Body of pancreas (tissue), 4 donors: ENCODE data around the gene NPTXR. TPM values are rescaled to one million over a fixed set of nuclear protein-coding genes. Genes with fewer than 3 reads are reported as not detected.

Source experiments
- ATAC-seq: fragments of 150-250 bp; one replicate; pipeline ENCODE4 v1.9.1; 2016
- DNase-seq, 4 donors: peaks; one replicate each; pipeline ENCODE4 v3.0.0-alpha.2; 2019
- H3K27ac ChIP-seq, 4 donors: fragments of 200-600 bp; sonication (generic); 1 replicate in 3 of 4; 2 replicates in 1 of 4; pipeline versions ENCODE4 v1.5.1 to v1.6.1; 2016 to 2019; ENCODE audit warnings: mild to moderate bottlenecking in 1 of 4, mixed read lengths in 1 of 4, moderate library complexity in 1 of 4
- H3K27me3 ChIP-seq, 2 donors: fragments of 200-600 bp; sonication (generic); one replicate each; pipeline ENCODE4 v1.6.0; 2016; ENCODE audit warnings: mild to moderate bottlenecking in 1 of 2
- H3K36me3 ChIP-seq, 2 donors: fragments of 200-600 bp; sonication (generic); replicated peaks in 1 of 2; 2 replicates each; pipeline ENCODE4 v1.5.1; 2016; ENCODE audit warnings: low read depth in 2 of 2; ENCODE audit not compliant: insufficient read depth in 1 of 2
- H3K4me1 ChIP-seq: fragments of 200-600 bp; sonication (generic); one replicate; pipeline ENCODE4 v1.6.0; 2016
- H3K4me3 ChIP-seq, 2 donors: fragments of 200-600 bp; sonication (generic); 1 replicate in 1 of 2; 2 replicates in 1 of 2; pipeline ENCODE4 v1.5.1; 2016 to 2019
- H3K9me3 ChIP-seq, 3 donors: fragments of 200-600 bp; sonication (generic); 1 replicate in 2 of 3; 2 replicates in 1 of 3; pipeline ENCODE4 v1.5.1; 2016
- POLR2A ChIP-seq, 3 donors: fragments of 450-650 bp; IDR thresholded peaks; one replicate each; pipeline ENCODE4 v1.6.1; 2016; ENCODE audit warnings: antibody characterized with exemption in 3 of 3, mild to moderate bottlenecking in 2 of 3
- WGBS, 2 donors: methylation state at CpG; one replicate each; pipeline ENCODE4 v1.1.5; 2017; 5-methylcytosine and 5-hydroxymethylcytosine counted together
- intact Hi-C: fragments of 100-400 bp; cut with DNase I; formaldehyde crosslinking; loops from one replicate; pipeline ENCODE4 v1.15.1; 2023
- total RNA-seq, 2 donors: library from RNA; depleted of rRNA; stranded (reverse); fragments of >200 nt; gene quantifications; one replicate each; pipeline ENCODE4 v1.1.0, GENCODE V29; 2016
- TF ChIP-seq, protein P1 (sequence below), 7 experiments: fragments of 450-650 bp in 4 of 7; fragments of 200-600 bp in 3 of 7; sonication (generic) in 3 of 7; IDR thresholded peaks; one replicate each; pipeline ENCODE4 v1.5.1; 2016 to 2019; ENCODE audit warnings: antibody characterized with exemption in 7 of 7

Gene NPTXR
- total RNA-seq, 2 donors from 2014 or later = 6.0 to 10.5 TPM

- no peaks in the 10 kb centered on the region for H3K36me3 ChIP-seq
- H3K4me1 ChIP-seq = no peaks in the 10 kb centered on the region
- intact Hi-C loops = no loop called here
- ATAC-seq (no peak), DNase-seq (no peak)
- no peaks in the 10 kb centered on the region for H3K27me3 ChIP-seq
- TF ChIP-seq, protein P1, sequence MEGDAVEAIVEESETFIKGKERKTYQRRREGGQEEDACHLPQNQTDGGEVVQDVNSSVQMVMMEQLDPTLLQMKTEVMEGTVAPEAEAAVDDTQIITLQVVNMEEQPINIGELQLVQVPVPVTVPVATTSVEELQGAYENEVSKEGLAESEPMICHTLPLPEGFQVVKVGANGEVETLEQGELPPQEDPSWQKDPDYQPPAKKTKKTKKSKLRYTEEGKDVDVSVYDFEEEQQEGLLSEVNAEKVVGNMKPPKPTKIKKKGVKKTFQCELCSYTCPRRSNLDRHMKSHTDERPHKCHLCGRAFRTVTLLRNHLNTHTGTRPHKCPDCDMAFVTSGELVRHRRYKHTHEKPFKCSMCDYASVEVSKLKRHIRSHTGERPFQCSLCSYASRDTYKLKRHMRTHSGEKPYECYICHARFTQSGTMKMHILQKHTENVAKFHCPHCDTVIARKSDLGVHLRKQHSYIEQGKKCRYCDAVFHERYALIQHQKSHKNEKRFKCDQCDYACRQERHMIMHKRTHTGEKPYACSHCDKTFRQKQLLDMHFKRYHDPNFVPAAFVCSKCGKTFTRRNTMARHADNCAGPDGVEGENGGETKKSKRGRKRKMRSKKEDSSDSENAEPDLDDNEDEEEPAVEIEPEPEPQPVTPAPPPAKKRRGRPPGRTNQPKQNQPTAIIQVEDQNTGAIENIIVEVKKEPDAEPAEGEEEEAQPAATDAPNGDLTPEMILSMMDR (IDR thresholded peaks at IDR 0.05) = no peak
- no peak for TF ChIP-seq POLR2A (IDR thresholded peaks at IDR 0.05)
- 92 to 93% methylated on average over 4 of the region's 4 CpGs for WGBS, 2 donors
- H3K27ac ChIP-seq = no peak overlapping the region
- H3K9me3 ChIP-seq = no peaks in the 10 kb centered on the region
- H3K4me3 ChIP-seq = no peak overlapping the region
Observed at GRCh38 chr22:38829485-38829884, 14.3 kb downstream of the NPTXR start.

GRCh38 chr22:38828616-38829205 is 15.1 kb downstream of the NPTXR start:
- TF ChIP-seq, protein P1 (IDR thresholded peaks at IDR 0.05) = no peak
- no peak for TF ChIP-seq POLR2A (IDR thresholded peaks at IDR 0.05)
- ATAC-seq = no peak
- intact Hi-C loops = no loop called here

GRCh38 chr22:38828191-38828590 is 15.6 kb downstream of the NPTXR start:
- Histone ChIP-seq H3K36me3 (no peaks in the 10 kb centered on the region), H3K4me3 (no peak overlapping the region), H3K27ac (no peak overlapping the region), H3K4me1 (no peaks in the 10 kb centered on the region), H3K27me3 (no peaks in the 10 kb centered on the region), H3K9me3 (no peaks in the 10 kb centered on the region)
- 75 to 78% methylated on average over 8 to 11 of the region's 11 CpGs for WGBS, 2 donors
- TF ChIP-seq, protein P1 (IDR thresholded peaks at IDR 0.05) = no peak
- TF ChIP-seq POLR2A (IDR thresholded peaks at IDR 0.05) = no peak
- intact Hi-C loops = no loop called here
- ATAC-seq = no peak
- DNase-seq = no peak

More at GRCh38 chr22:38828616-38829205, 15.1 kb downstream of the NPTXR start:
- H3K9me3 ChIP-seq = no peaks in the 10 kb centered on the region
- no peaks in the 10 kb centered on the region for H3K4me1 ChIP-seq
- no peak overlapping the region for H3K4me3 ChIP-seq
- H3K27me3 ChIP-seq = no peaks in the 10 kb centered on the region
- DNase-seq = no peak
- H3K27ac ChIP-seq = no peak overlapping the region
- no peaks in the 10 kb centered on the region for H3K36me3 ChIP-seq
- WGBS, 2 donors = 69 to 82% methylated on average over 3 to 10 of the region's 10 CpGs

DNA sequence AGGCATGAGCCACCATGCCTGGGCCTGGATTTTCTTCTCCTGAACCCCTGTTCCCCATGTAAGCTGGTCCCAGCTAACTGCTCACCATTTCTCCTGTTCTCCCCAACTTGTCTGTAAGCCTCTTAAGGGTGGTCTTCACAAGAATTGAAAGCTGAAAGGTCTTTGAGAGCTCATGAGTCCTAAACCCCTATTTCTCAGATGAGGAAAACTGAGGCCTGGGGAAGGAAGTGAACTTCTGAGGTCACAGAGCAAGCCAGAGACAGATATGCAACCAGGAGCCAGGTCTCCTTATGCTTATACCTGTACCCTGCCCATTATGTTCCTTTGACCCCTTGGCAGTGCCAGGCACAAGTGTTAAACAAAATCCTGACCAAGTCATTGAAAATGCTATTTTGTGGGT is 16.3 kb downstream of the NPTXR start:
- H3K9me3 ChIP-seq = no peaks in the 10 kb centered on the region
- H3K27ac ChIP-seq = no peak overlapping the region
- H3K4me3 ChIP-seq = no peak overlapping the region
- no peaks in the 10 kb centered on the region for H3K27me3 ChIP-seq
- TF ChIP-seq, protein P1 (IDR thresholded peaks at IDR 0.05) = no peak
- TF ChIP-seq POLR2A (IDR thresholded peaks at IDR 0.05) = no peak
- ATAC-seq (no peak), DNase-seq (no peak)
- intact Hi-C loops = no loop called here
- H3K4me1 ChIP-seq = no peaks in the 10 kb centered on the region
- H3K36me3 ChIP-seq = no peaks in the 10 kb centered on the region

GRCh38 chr22:38826801-38827200 is 17.0 kb downstream of the NPTXR start:
- no peaks in the 10 kb centered on the region for H3K27me3 ChIP-seq
- no peaks in the 10 kb centered on the region for H3K4me1 ChIP-seq
- WGBS, 2 donors = 83 to 100% methylated on average over 1 to 5 of the region's 5 CpGs
- TF ChIP-seq, protein P1 (IDR thresholded peaks at IDR 0.05) = no peak
- no peak for TF ChIP-seq POLR2A (IDR thresholded peaks at IDR 0.05)
- H3K36me3 ChIP-seq = no peaks in the 10 kb centered on the region
- H3K9me3 ChIP-seq = no peaks in the 10 kb centered on the region
- no peak for DNase-seq
- H3K4me3 ChIP-seq = no peak overlapping the region
- intact Hi-C loops = no loop called here
- no peak for ATAC-seq
- H3K27ac ChIP-seq = no peak overlapping the region
